Brain microvascular endothelial cell (primary cell): ENCODE data around the gene GPR183.

ENCODE experiments used
- DNase-seq: peaks from one replicate; pipeline ENCODE4 v3.0.0-alpha.2; 2020
- H3K27ac ChIP-seq: fragments of 250-450 bp; sonication (Bioruptor Pico); 2 replicates; pipeline ENCODE4 v1.5.1; 2020; ENCODE audit warnings: mild to moderate bottlenecking, moderate library complexity
- H3K27me3 ChIP-seq: fragments of 250-450 bp; sonication (Bioruptor Pico); replicated peaks from 2 replicates; pipeline ENCODE4 v1.5.1; 2020; ENCODE audit warnings: mild to moderate bottlenecking
- H3K36me3 ChIP-seq: fragments of 250-450 bp; sonication (Bioruptor Pico); replicated peaks from 2 replicates; pipeline ENCODE4 v1.5.1; 2020; ENCODE audit warnings: mild to moderate bottlenecking
- H3K4me3 ChIP-seq: 2 replicates; pipeline ENCODE4 v1.5.1; 2011; ENCODE audit warnings: low read depth, mild to moderate bottlenecking, control low read depth, low read length, moderate library complexity
- CTCF ChIP-seq: IDR thresholded peaks from 2 replicates; pipeline ENCODE4 v1.5.1; 2011; ENCODE audit warnings: low read depth, mild to moderate bottlenecking, moderate library complexity, low read length, control low read depth, inconsistent platforms; ENCODE audit errors: missing control alignments
- in situ Hi-C: cut with HindIII; loops from 2 replicates; pipeline ENCODE4 v1.10.0; 2017; ENCODE audit warnings: low sequenced_read_pairs, low pct_ligation_motif_present

The GPR183 gene

GRCh38 chr13:99296398-99296797 lies 10.8 kb downstream of the GPR183 start:
- no peak overlapping the region for H3K4me3 ChIP-seq
- no peak for DNase-seq
- no peak overlapping the region for H3K27ac ChIP-seq
- H3K36me3 ChIP-seq: no peaks in the 10 kb centered on the region
- H3K27me3 ChIP-seq: no peaks in the 10 kb centered on the region
- TF ChIP-seq CTCF: no peak
- in situ Hi-C loops: no loop called here

- H3K4me3 ChIP-seq: no peak overlapping the region
- H3K36me3 ChIP-seq: no peaks in the 10 kb centered on the region
- H3K27me3 ChIP-seq: no peaks in the 10 kb centered on the region
- TF ChIP-seq CTCF: no peak
- in situ Hi-C loops: no loop called here
- no peak for DNase-seq
- H3K27ac ChIP-seq: no peak overlapping the region
Observed at GRCh38 chr13:99295488-99296252, 11.5 kb downstream of the GPR183 start.

GRCh38 chr13:99294958-99295357 lies 12.2 kb downstream of the GPR183 start:
- no peak overlapping the region for H3K27ac ChIP-seq
- no peaks in the 10 kb centered on the region for H3K36me3 ChIP-seq
- no peaks in the 10 kb centered on the region for H3K27me3 ChIP-seq
- DNase-seq: no peak
- no peak for TF ChIP-seq CTCF
- in situ Hi-C loops: no loop called here
- no peak overlapping the region for H3K4me3 ChIP-seq

GRCh38 chr13:99294198-99294597 lies 13.0 kb downstream of the GPR183 start:
- Histone ChIP-seq H3K36me3 (no peaks in the 10 kb centered on the region), H3K27ac (no peak overlapping the region), H3K27me3 (no peaks in the 10 kb centered on the region), H3K4me3 (no peak overlapping the region)
- no peak for TF ChIP-seq CTCF
- DNase-seq: no peak
- in situ Hi-C loops: no loop called here

GRCh38 chr13:99293178-99293577 lies 14.0 kb downstream of the GPR183 start:
- in situ Hi-C loops: no loop called here
- TF ChIP-seq CTCF: no peak
- Histone ChIP-seq H3K27me3 (no peaks in the 10 kb centered on the region), H3K4me3 (no peak overlapping the region), H3K36me3 (no peaks in the 10 kb centered on the region), H3K27ac (no peak overlapping the region)
- DNase-seq: no peak

GRCh38 chr13:99290894-99291293 lies 16.3 kb downstream of the GPR183 start:
- no peak for TF ChIP-seq CTCF
- Histone ChIP-seq H3K27ac (no peak overlapping the region), H3K36me3 (no peaks in the 10 kb centered on the region), H3K4me3 (no peak overlapping the region), H3K27me3 (no peaks in the 10 kb centered on the region)
- in situ Hi-C loops: no loop called here
- no peak for DNase-seq
